A549 (cell line): ENCODE measurements around the gene TACR1. TPM values are rescaled to one million over a fixed set of nuclear protein-coding genes. Genes with fewer than 3 reads are reported as not detected.
"Not testable (repeated sequence)": the region's sequence is repeated elsewhere in the genome, so short reads cannot be mapped to it uniquely, and the experiment has no call there.

Experiments
- ATAC-seq, 2 experiments: fragments of 200-7000 bp in 1 of 2; fragments of >200 bp in 1 of 2; cut with Nextera tagmentation in 1 of 2; cut with Tn5 transposase in 1 of 2; 3 replicates each; pipeline versions ENCODE4 v1.8.0 to v1.9.1; 2018 to 2020; ENCODE audit warnings: mild to moderate bottlenecking in 1 of 2, moderate library complexity in 1 of 2
- CTCF ChIA-PET: fragments of 300-600 bp; sonication (Branson Sonifier 250); formaldehyde crosslinking; extraction: SDS; loops from one replicate; lab custom pipeline; 2021; ENCODE audit warnings: antibody characterized with exemption, inconsistent platforms; lab: Yijun Ruan, JAX
- POLR2A ChIA-PET: fragments of 350-600 bp; formaldehyde crosslinking; extraction: SDS; loops from one replicate; lab custom pipeline; 2021; ENCODE audit warnings: antibody characterized with exemption, inconsistent platforms; lab: Yijun Ruan, JAX
- DNase-seq, 2 experiments: peaks; one replicate each; pipeline versions ENCODE4 v3.0.0 to v3.0.0-alpha.2; 2011 to 2016; ENCODE audit warnings: low read depth in 1 of 2, low spot score in 1 of 2
- FAIRE-seq: peaks from 2 replicates; lab custom pipeline; 2011; peaks lifted over from hg19 to GRCh38; lab: Jason Lieb, UNC
- H3K27ac ChIP-seq, 2 experiments: fragments of >200 bp; sonication (Bioruptor Twin); formaldehyde crosslinking; 3 replicates each; pipeline ENCODE4 v1.5.1; 2016 to 2017
- H3K4me1 ChIP-seq: fragments of >200 bp; sonication (Bioruptor Twin); formaldehyde crosslinking; 3 replicates; pipeline ENCODE4 v1.6.1; 2016
- H3K4me2 ChIP-seq: fragments of >200 bp; sonication (Bioruptor Twin); formaldehyde crosslinking; 3 replicates; pipeline ENCODE4 v1.6.1; 2016
- H3K4me3 ChIP-seq: fragments of >200 bp; sonication (Bioruptor Twin); formaldehyde crosslinking; 3 replicates; pipeline ENCODE4 v1.5.1; 2016
- H3K9me3 ChIP-seq: fragments of >200 bp; sonication (Bioruptor Twin); formaldehyde crosslinking; 3 replicates; pipeline ENCODE4 v1.6.1; 2016
- BHLHE40 ChIP-seq: IDR thresholded peaks from 2 replicates; pipeline ENCODE4 v1.6.1; 2012; ENCODE audit warnings: low read depth, low read length, inconsistent platforms
- CEBPB ChIP-seq, 2 experiments: fragments of >200 bp in 1 of 2; sonication (Bioruptor Twin) in 1 of 2; formaldehyde crosslinking in 1 of 2; IDR thresholded peaks; 2 replicates each; pipeline ENCODE4 v1.6.1; 2012 to 2016
- FOSL2 ChIP-seq, 2 experiments: fragments of 450-650 bp in 1 of 2; fragments of >200 bp in 1 of 2; sonication (Bioruptor Twin) in 1 of 2; formaldehyde crosslinking; IDR thresholded peaks; 2 replicates each; pipeline versions ENCODE4 v1.5.0 to v1.6.1; 2016 to 2020; ENCODE audit warnings: mild to moderate bottlenecking in 1 of 2, moderate library complexity in 1 of 2
- HDAC2 ChIP-seq: fragments of 200-600 bp; sonication (generic); IDR thresholded peaks from 2 replicates; pipeline ENCODE4 v1.6.1; 2016
- HES2 ChIP-seq: fragments of >200 bp; sonication (Bioruptor Twin); formaldehyde crosslinking; IDR thresholded peaks from 2 replicates; pipeline ENCODE4 v1.6.1; 2016
- JUN ChIP-seq, 2 experiments: fragments of >200 bp; sonication (Bioruptor Twin); formaldehyde crosslinking; IDR thresholded peaks; 2 replicates in 1 of 2; 3 replicates in 1 of 2; pipeline ENCODE4 v1.6.1; 2016 to 2017
- KDM5A ChIP-seq: fragments of 200-600 bp; sonication (generic); IDR thresholded peaks from 2 replicates; pipeline ENCODE4 v1.6.1; 2016; ENCODE audit warnings: antibody characterized with exemption, mild to moderate bottlenecking
- MAFK ChIP-seq: fragments of 450-650 bp; IDR thresholded peaks from 2 replicates; pipeline ENCODE4 v1.6.1; 2014; ENCODE audit not compliant: partially characterized antibody
- MYC ChIP-seq: IDR thresholded peaks from 2 replicates; pipeline ENCODE4 v1.6.1; 2012; ENCODE audit warnings: mild to moderate bottlenecking, inconsistent platforms, low read length, improper control_type of control experiment, borderline replicate concordance
- POLR2AphosphoS2 ChIP-seq: conservative IDR thresholded peaks from 2 replicates; pipeline ENCODE4 v1.6.1; 2012; ENCODE audit warnings: low read length, improper control_type of control experiment, inconsistent platforms
- RCOR1 ChIP-seq: fragments of 150-350 bp; IDR thresholded peaks from 2 replicates; pipeline ENCODE4 v1.6.1; 2014; ENCODE audit warnings: antibody characterized with exemption, low read length, low read depth
- RFX5 ChIP-seq: fragments of 450-650 bp; IDR thresholded peaks from 2 replicates; pipeline ENCODE4 v1.7.1; 2014; ENCODE audit warnings: antibody characterized with exemption, mild to moderate bottlenecking, moderate library complexity
- RNF2 ChIP-seq: fragments of 200-600 bp; sonication (generic); IDR thresholded peaks from 2 replicates; pipeline ENCODE4 v1.6.1; 2016; ENCODE audit warnings: low read depth, mild to moderate bottlenecking, antibody characterized with exemption, moderate library complexity, borderline replicate concordance
- SMC3 ChIP-seq: fragments of >200 bp; sonication (Bioruptor Twin); formaldehyde crosslinking; IDR thresholded peaks from 3 replicates; pipeline ENCODE4 v1.6.1; 2018; ENCODE audit warnings: inconsistent platforms
- ZNF302 ChIP-seq: fragments of 250-450 bp; sonication (Bioruptor Pico); IDR thresholded peaks from 2 replicates; pipeline ENCODE4 v1.9.0; 2021; ENCODE audit warnings: inconsistent platforms, mild to moderate bottlenecking, moderate library complexity
- ZSCAN20 ChIP-seq: fragments of 250-450 bp; sonication (Bioruptor Pico); IDR thresholded peaks from 2 replicates; pipeline ENCODE4 v1.8.0; 2022; ENCODE audit warnings: mild to moderate bottlenecking, moderate library complexity
- WGBS: methylation state at CpG from one replicate; pipeline ENCODE4 v1.1.6; 2017; ENCODE audit errors: missing lambda C conversion rate; 5-methylcytosine and 5-hydroxymethylcytosine counted together
- polyA plus RNA-seq, 4 experiments: library from polyadenylated mRNA; depleted of rRNA in 3 of 4; stranded (reverse); fragments of >200 nt; fragmentation: RNase III in 1 of 4; extraction: RNeasy Plus Mini Kit Qiagen cat#74134 plus additional on column Dnase treatment in 1 of 4; gene quantifications; 2 replicates in 3 of 4; 3 replicates in 1 of 4; pipeline ENCODE4 v1.2.3, GENCODE V29; 2011 to 2017
- TF ChIP-seq, protein P1 (sequence below): IDR thresholded peaks from 2 replicates; pipeline ENCODE4 v1.6.1; 2012

The TACR1 gene
- polyA plus RNA-seq, 2 of the 4 experiments (the other 2 are of a cell fraction) = 0.27 to 0.92 TPM

- 85% methylated on average over 4 of the region's 4 CpGs for whole genome bisulfite sequencing
- FAIRE-seq (no peak), DNase-seq (no peak), ATAC-seq (no peak)
- Histone ChIP-seq H3K4me1 (0 out of 3 replicates have a peak, but pooled peaks cover 3% of the 10 kb centered on the region), H3K4me2 (no peak overlapping the region), H3K9me3 (no peaks in the 10 kb centered on the region), H3K27ac (no peak overlapping the region), H3K4me3 (no peak overlapping the region)
- POLR2A ChIA-PET = no interaction called here
- TF ChIP-seq CEBPB (IDR thresholded peaks at IDR 0.05) (no peak), MAFK (peak; percentile 7)
- CTCF ChIA-PET = interaction anchor here (2.1 kb wide), 1 partner anchor 25 kb away, joined by 7 read pairs; the partner anchor contains the start of gene TACR1
These were observed 25.3 kb upstream of the TACR1 start for GRCh38 chr2:75224636-75225094.

DNA sequence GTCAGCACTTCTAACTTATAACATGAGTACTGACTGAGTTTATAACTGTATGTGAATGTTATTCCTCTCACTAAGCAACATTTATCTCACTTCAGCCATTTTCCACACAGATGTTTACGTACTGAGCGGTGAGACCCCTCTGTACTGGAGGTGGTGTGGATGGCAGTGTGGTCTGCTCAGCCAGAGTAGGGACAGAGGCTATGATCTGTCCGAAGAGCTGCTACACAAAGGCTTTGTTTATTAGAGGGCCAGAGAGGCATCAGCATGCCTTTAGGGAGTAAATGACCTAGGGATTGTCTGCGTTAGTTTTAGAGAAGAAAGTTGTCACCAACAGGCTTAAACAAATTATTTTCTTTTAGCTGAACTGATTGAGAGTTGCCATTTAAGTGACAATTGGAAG is 23.2 kb upstream of the TACR1 start:
- no peak for DNase-seq
- POLR2A ChIA-PET = no interaction called here
- FAIRE-seq = no peak
- CTCF ChIA-PET = interaction anchor here (1.1 kb wide), 1 partner anchor 23 kb away, joined by 6 read pairs; the partner anchor contains the start of gene TACR1
- Histone ChIP-seq H3K27ac (no peak overlapping the region), H3K4me3 (no peak overlapping the region), H3K9me3 (no peaks in the 10 kb centered on the region), H3K4me1 (0 out of 3 replicates have a peak, but pooled peaks cover 3% of the 10 kb centered on the region), H3K4me2 (no peak overlapping the region)
- 91% methylated on average over 4 of the region's 4 CpGs for whole genome bisulfite sequencing
- TF ChIP-seq MYC (no peak), FOSL2 (IDR thresholded peaks at IDR 0.05) (no peak), FOSL2 (CRISPR knock-in tag; IDR thresholded peaks at IDR 0.05) (no peak), HES2 (no peak), ZSCAN20 (CRISPR knock-in tag) (no peak)
- ATAC-seq = no peak

DNA sequence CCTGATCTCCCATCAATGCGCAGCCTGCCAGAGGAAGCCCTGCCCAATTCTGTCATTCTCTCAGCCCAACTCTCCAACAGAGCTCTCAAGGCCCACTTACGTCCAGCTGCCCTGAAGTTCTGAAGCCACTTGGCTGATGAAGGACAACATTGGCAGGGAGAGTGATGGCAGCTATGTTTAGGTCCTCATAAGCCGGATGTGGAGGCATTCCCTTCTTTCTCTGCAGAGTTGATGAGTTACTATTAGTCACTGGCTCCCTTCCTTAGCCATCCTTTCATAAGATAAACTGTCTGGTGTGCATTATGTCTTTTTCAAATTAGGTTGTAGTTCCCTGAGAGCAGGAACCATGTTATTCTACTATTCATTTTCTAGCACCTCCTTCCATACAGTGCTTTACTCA is 22.5 kb upstream of the TACR1 start:
- no peak for TF ChIP-seq HES2
- TF ChIP-seq POLR2AphosphoS2 = no peak
- TF ChIP-seq KDM5A = no peak
- TF ChIP-seq HDAC2 = no peak
- no peak for TF ChIP-seq BHLHE40
- TF ChIP-seq, protein P1, sequence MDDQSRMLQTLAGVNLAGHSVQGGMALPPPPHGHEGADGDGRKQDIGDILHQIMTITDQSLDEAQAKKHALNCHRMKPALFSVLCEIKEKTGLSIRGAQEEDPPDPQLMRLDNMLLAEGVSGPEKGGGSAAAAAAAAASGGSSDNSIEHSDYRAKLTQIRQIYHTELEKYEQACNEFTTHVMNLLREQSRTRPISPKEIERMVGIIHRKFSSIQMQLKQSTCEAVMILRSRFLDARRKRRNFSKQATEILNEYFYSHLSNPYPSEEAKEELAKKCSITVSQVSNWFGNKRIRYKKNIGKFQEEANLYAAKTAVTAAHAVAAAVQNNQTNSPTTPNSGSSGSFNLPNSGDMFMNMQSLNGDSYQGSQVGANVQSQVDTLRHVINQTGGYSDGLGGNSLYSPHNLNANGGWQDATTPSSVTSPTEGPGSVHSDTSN = no peak
- TF ChIP-seq RNF2 = no peak
- TF ChIP-seq RCOR1 = no peak
- no peak for TF ChIP-seq RFX5
- TF ChIP-seq SMC3 = no peak
- no peak for TF ChIP-seq JUN (IDR thresholded peaks at IDR 0.05)
- TF ChIP-seq CEBPB (IDR thresholded peaks at IDR 0.05) = no peak
- TF ChIP-seq ZNF302 (CRISPR knock-in tag) = no peak
- FAIRE-seq (no peak), ATAC-seq (peak in 1 of 2 experiments; percentile 56; a peak in 2 of 6 replicates), DNase-seq (no peak)
- no peak overlapping the region for H3K4me2 ChIP-seq
- H3K4me3 ChIP-seq = no peak overlapping the region
- ChIA-PET CTCF (interaction anchor here (0.6 to 1.2 kb wide), 2 partner anchors 22 to 258 kb away, joined by 3 read pairs; no protein-coding TSS in a partner anchor), POLR2A (no interaction called here)
- WGBS = 73% methylated on average over 3 of the region's 3 CpGs
- H3K4me1 ChIP-seq = 0 out of 3 replicates have a peak, but pooled peaks cover 3% of the 10 kb centered on the region
- no peaks in the 10 kb centered on the region for H3K9me3 ChIP-seq
- H3K27ac ChIP-seq = no peak overlapping the region

DNA sequence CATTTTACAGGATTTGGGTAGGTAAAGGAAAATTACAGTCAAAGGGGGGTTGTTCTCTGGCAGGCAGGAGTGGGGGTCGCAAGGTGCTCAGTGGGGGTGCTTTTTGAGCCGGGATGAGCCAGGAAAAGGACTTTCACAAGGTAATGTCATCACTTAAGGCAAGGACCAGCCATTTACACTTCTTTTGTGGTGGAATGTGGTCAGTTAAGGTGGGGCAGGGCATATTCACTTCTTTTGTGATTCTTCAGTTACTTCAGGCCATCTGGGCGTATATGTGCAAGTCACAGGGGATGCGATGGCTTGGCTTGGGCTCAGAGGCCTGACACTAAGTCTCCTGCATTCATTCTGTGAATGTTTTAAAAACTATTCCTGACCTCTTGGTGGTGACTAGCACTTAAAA is 19.9 kb upstream of the TACR1 start:
- WGBS = 75% methylated on average over 4 of the region's 4 CpGs
- H3K27ac ChIP-seq, H3K4me1 ChIP-seq, H3K4me2 ChIP-seq, CTCF ChIA-PET, DNase-seq, ATAC-seq, H3K9me3 ChIP-seq, H3K4me3 ChIP-seq, FAIRE-seq, POLR2A ChIA-PET: not testable (repeated sequence)
